ENCODE measurements around the gene EFNA5.

The EFNA5 gene

GRCh38 chr5:107544476-107544875 lies 126.3 kb downstream of the EFNA5 start:
- no peak for DNase-seq (ENCODE audit: low spot score)

- no peak for DNase-seq (ENCODE audit: low spot score)
Observed at GRCh38 chr5:107543868-107544267, 126.9 kb downstream of the EFNA5 start.

GRCh38 chr5:107542831-107543231 lies 127.9 kb downstream of the EFNA5 start:
- no peak for DNase-seq (ENCODE audit: low spot score)

DNA sequence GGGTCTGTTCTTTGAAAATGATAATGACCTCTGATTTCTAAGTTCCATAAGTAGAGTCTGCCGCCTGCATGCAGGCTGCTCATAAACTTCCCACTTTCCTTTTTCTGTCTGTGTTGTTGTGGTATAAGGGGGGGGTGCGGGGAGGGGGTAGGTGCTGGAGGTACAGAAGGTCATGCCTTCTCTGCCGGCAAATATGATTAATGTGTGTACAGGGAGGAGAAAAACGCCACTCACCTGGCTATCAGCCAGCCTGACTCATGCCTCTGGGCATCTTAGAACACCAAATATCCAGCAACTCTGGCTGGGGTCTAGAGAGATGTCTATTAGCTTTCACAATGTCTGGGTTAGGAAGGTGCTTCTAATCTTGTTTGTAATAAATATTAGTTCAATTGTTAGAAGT lies 128.3 kb downstream of the EFNA5 start:
- no peak for DNase-seq (ENCODE audit: low spot score)

GRCh38 chr5:107541400-107541799 lies 129.3 kb downstream of the EFNA5 start:
- DNase-seq (ENCODE audit: low spot score) = no peak

DNA sequence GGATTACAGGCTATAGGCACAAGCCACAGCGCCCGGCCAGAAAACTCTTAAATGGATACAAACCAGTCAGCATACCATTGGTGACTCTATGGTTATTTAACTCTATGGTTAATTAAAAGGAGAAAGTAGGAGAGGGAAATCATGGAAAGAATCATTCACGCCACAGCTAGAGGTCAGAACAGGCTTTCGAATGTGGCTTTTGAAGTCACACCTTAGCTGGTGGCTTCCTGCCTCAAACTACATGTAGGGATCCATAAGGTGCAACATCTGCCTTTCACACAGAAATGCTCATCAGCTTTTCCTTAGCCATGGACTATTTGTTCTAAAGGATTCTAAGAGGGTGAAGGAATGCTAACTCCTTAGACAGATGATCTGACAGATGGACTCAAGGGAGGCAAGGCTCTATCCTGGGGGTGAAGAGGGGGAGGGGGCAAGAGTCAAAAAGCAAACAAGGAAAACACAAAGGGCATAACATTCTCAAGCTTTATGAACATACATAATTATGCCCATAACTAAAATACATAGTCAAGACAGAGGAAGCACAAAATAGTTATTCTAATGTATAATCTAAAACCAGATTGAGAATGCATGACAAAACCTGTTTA lies 130.9 kb downstream of the EFNA5 start:
- DNase-seq (ENCODE audit: low spot score) = no peak

- no peak for DNase-seq (ENCODE audit: low spot score)
Observed at GRCh38 chr5:107538805-107539445, 131.8 kb downstream of the EFNA5 start.

DNA sequence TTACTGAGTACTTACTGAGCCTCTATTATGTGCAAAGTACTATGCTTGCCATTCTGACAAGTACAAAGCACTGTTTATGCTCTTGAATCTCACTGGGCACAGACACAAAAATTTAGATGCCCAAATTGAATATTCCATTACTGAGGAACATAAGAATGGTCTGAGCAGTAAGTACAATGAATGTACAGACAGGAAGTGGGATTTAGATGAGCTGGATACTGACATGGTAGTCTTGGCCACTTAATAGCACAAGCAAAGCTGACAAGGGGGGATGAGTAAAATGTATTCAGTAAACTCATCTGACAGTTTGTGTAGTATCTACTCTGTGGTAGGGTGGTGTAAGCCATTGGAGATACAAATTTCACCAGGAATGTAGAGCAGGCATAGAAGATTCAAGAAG lies 132.4 kb downstream of the EFNA5 start:
- no peak for DNase-seq (ENCODE audit: low spot score)

GRCh38 chr5:107535849-107536248 lies 134.9 kb downstream of the EFNA5 start:
- DNase-seq (ENCODE audit: low spot score) = no peak

DNA sequence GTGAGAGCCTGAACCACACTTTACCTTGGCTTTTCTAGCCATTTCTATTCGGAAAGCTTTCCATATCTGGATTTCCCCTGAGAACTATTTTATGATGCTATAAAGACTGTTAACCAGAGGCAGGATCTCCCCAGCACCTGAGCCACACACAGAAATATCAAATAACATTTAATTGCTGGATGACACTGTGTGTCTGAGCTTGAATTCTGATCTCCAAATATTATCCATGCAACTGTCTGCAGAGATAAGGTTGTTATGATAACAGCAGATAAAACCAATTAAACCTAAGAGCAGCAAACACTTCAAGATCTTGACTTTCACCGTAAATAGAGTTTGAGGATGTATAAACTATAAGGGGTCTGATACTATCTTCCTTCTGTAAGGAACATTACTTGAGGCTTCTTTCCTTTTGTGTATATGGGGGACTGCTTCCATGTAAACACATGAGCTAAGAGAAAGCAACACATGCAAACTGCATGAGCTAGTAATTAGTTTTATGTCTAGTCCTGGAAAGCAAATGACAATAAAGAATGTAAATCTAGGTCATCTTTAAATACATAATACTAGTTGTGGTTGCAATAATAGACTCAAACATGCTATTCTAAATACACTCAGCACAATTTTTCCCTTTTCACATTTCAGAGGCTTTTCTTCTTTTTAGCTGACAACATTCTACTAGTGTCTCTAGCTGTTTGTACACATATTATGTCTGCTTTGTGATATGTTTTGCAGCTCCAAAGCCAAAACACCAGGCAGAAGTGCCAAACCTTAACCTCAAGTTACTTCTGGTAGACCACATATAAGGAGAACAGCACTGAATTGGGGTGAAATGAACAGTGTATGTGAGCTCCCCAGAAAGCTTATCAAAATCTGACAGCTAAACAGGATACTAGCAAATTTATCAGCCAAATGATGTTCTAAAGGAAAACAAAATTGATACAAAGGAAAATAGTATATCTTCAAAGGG lies 136.5 kb downstream of the EFNA5 start:
- no peak for DNase-seq (ENCODE audit: low spot score)

- DNase-seq (ENCODE audit: low spot score) = no peak
Observed at GRCh38 chr5:107532916-107533315, 137.8 kb downstream of the EFNA5 start.

- DNase-seq (ENCODE audit: low spot score) = no peak
Observed at GRCh38 chr5:107532169-107532878, 138.4 kb downstream of the EFNA5 start.

DNA sequence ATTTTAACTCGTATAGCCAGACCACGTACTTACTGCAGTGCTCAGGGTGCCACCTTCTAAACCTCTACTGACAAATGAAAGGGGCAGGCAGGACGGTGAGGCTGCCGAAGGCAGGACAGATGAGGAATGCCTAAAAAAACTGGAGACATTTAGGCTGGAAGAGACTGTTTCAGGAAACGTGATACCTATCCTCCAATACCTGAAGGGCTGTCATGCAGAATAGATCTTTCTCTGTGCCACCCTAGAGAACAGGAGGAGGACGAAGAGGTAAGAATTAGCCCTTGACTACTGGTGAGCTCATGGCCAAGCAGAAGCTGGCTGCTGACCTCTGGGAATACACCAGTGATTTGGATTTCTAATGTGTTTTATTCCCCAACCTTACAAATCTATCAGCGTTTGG lies 139.4 kb downstream of the EFNA5 start:
- no peak for DNase-seq (ENCODE audit: low spot score)

DNA sequence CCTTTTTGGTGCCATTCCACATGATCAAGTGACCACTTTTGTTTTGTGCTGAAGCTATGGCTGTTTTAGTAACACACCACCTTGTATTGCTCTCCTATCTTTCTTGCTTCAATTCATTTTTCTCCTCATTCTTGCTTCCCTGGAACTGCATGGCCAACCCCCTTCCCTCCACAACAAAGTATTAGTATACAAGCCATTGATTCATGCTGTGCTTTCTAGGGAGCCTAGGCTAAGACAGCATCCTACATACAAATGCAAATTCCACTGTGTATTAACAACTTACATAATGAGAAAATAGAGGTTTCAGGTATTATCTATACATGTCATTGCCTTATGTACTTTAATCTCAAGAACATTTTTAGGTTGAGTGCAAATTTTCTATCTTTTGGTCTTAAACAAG lies 141.1 kb downstream of the EFNA5 start:
- no peak for DNase-seq (ENCODE audit: low spot score)

DNA sequence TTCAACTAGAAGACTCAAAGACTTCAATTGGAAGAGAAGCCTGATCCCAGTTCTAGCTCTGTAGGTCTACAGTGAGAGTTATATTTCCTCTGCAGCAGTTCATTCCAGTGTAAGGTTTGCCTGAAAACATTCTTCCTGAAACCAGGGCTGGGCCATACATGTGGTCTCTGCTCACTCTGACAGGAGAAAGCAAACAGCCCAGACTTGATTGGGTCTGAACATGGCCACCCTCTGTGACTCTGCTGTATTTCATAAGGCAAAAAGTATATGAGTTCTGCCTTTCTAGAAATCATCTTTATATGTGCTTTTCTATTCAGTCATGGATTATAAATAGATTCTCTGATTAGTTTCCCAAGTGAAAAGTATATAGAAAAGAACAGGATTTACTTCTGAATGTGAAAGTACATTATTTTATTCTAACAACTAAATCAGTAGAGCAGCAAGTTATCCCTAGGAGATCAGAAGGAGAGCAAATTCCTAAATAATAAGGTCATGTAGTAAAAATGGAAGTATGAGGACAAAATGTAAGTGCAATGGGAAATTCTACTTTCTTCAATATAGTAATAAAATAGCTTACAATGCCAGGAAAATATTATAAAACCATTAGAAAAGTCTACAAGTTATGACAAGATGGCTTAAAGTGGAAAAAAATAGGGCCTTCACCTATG lies 144.3 kb downstream of the EFNA5 start:
- DNase-seq (ENCODE audit: low spot score) = no peak

- DNase-seq (ENCODE audit: low spot score) = no peak
Observed at GRCh38 chr5:107524111-107524510, 146.6 kb downstream of the EFNA5 start.

GRCh38 chr5:107523029-107523680 lies 147.6 kb downstream of the EFNA5 start:
- DNase-seq (ENCODE audit: low spot score) = no peak

DNA sequence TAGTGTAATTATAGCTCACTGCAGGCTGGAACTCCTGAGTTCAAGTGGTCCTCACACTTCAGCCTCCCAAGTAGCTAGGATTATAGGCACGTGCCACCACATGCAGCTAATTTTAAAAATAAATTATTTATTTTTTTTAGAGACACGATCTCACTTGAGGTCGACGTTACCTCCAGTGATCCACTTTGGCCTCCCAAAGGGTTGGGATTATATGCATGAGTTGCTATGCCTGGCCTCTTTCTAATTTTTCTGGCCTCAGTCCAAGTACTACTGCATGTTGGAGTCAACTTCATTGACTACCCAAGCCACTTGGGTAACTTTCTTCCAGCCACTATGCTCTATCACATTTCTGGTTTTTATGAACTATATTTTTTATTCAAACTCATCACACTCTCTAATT lies 148.3 kb downstream of the EFNA5 start:
- DNase-seq (ENCODE audit: low spot score) = no peak

DNA sequence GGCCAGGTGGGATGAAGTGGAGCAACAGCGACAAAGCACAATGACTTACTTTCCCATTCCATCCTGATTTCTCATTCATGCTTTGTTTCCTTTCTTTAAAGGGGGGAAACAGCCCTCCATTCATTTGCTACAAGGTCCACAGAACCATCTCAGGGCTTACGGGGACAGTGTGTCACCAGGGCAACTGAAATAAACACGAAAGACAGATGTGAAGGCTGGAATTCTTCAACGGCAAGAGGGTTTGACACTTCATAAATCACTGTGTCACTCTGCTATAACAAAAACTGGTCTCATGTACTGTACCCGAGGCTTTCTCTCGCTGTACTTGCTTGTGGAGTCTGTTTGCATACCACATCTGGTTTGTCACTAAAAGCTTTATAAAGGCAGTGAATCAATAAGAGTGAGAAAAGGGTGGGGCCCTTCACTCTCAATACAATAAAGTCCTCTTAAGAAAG lies 150.8 kb downstream of the EFNA5 start:
- no peak for DNase-seq (ENCODE audit: low spot score)

DNA sequence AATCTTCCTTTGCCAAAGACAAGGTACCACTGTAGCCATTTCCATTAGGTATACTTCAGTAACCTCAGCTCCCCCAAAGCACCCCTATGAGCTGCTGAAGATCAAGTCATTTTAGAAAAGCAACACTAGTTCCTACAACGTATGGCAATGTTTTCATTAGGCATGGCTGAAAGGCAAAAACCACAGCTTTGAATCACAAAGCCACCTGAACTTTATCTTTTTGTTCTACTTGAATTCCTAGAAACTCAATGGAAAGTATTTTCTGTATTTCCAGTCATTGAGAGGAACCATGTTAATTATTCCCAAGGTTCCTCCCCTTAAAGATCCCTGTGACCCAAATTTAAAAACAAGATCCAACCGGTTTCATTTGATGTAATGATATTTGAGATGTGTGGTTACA lies 152.1 kb downstream of the EFNA5 start:
- no peak for DNase-seq (ENCODE audit: low spot score)

- no peak for DNase-seq (ENCODE audit: low spot score)
Observed at GRCh38 chr5:107518190-107518589, 152.5 kb downstream of the EFNA5 start.

All from left forelimb (tissue), 1 donor.